HepG2 (cell line): ENCODE results near the gene PAK1. TPM values are rescaled to one million over a fixed set of nuclear protein-coding genes. Genes with fewer than 3 reads are reported as not detected.

Source experiments
- ARNTL ChIP-seq: sonication (generic); formaldehyde crosslinking; IDR thresholded peaks from 2 replicates; pipeline ENCODE4 v1.4.0; 2020; ENCODE audit warnings: mild to moderate bottlenecking, missing genetic modification reagents
- ATF7 ChIP-seq, 2 experiments: fragments of 450-650 bp in 1 of 2; sonication (generic) in 1 of 2; formaldehyde crosslinking in 1 of 2; IDR thresholded peaks; 2 replicates each; pipeline versions ENCODE4 v1.4.0 to v1.6.1; 2016 to 2020; ENCODE audit warnings: antibody characterized with exemption in 1 of 2, mild to moderate bottlenecking in 1 of 2, missing genetic modification reagents in 1 of 2
- ATRX ChIP-seq: sonication (generic); formaldehyde crosslinking; IDR thresholded peaks from 2 replicates; pipeline ENCODE4 v1.4.0; 2020; ENCODE audit warnings: missing genetic modification reagents, borderline replicate concordance
- HHEX ChIP-seq: IDR thresholded peaks from 2 replicates; pipeline ENCODE4 v1.6.1; 2016; ENCODE audit warnings: control low read depth
- HMG20B ChIP-seq: conservative IDR thresholded peaks from 2 replicates; pipeline ENCODE4 v1.6.1; 2016; ENCODE audit warnings: missing genetic modification reagents, missing compliant biosample characterization
- HMGXB4 ChIP-seq, 2 experiments: sonication (generic) in 1 of 2; formaldehyde crosslinking in 1 of 2; IDR thresholded peaks; 2 replicates each; pipeline versions ENCODE4 v1.4.0 to v1.6.1; 2018 to 2020; ENCODE audit warnings: missing genetic modification reagents in 2 of 2, borderline replicate concordance in 1 of 2, low read depth in 1 of 2, mild to moderate bottlenecking in 1 of 2, missing biosample characterization in 1 of 2
- KDM5A ChIP-seq: fragments of 200-600 bp; sonication (generic); IDR thresholded peaks from 2 replicates; pipeline ENCODE4 v1.7.0; 2018; ENCODE audit warnings: antibody characterized with exemption, mild to moderate bottlenecking, low read length, borderline replicate concordance
- KLF15 ChIP-seq: sonication (generic); formaldehyde crosslinking; IDR thresholded peaks from 2 replicates; pipeline ENCODE4 v1.8.1; 2023; ENCODE audit warnings: borderline replicate concordance, mild to moderate bottlenecking, inconsistent platforms, missing genetic modification reagents, mixed read lengths
- MZF1 ChIP-seq: sonication (generic); formaldehyde crosslinking; IDR thresholded peaks from 2 replicates; pipeline ENCODE4 v1.8.1; 2023; ENCODE audit warnings: mild to moderate bottlenecking, missing genetic modification reagents, borderline replicate concordance
- SRSF4 ChIP-seq: fragments of 200-400 bp; formaldehyde crosslinking; IDR thresholded peaks from one replicate; pipeline ENCODE4 v1.6.1; 2018; ENCODE audit warnings: mild to moderate bottlenecking, low read depth, low read length, moderate library complexity; ENCODE audit not compliant: poor library complexity, severe bottlenecking
- TARDBP ChIP-seq: sonication (generic); formaldehyde crosslinking; IDR thresholded peaks from 2 replicates; pipeline ENCODE4 v1.8.0; 2022; ENCODE audit warnings: mild to moderate bottlenecking, missing genetic modification reagents
- THAP9 ChIP-seq: sonication (generic); formaldehyde crosslinking; IDR thresholded peaks from 2 replicates; pipeline ENCODE4; 2020; ENCODE audit warnings: missing genetic modification reagents, mild to moderate bottlenecking, borderline replicate concordance
- TP53 ChIP-seq: sonication (generic); formaldehyde crosslinking; conservative IDR thresholded peaks from 2 replicates; pipeline ENCODE4 v1.4.0; 2020; ENCODE audit warnings: missing genetic modification reagents
- ZNF180 ChIP-seq: sonication (generic); formaldehyde crosslinking; IDR thresholded peaks from 2 replicates; pipeline ENCODE4 v1.4.0; 2020; ENCODE audit warnings: low read depth, missing genetic modification reagents, borderline replicate concordance
- ZNF354B ChIP-seq: sonication (generic); formaldehyde crosslinking; IDR thresholded peaks from 2 replicates; pipeline ENCODE4 v1.8.0; 2022; ENCODE audit warnings: mild to moderate bottlenecking, missing genetic modification reagents
- ZNF749 ChIP-seq: sonication (generic); formaldehyde crosslinking; IDR thresholded peaks from 2 replicates; pipeline ENCODE4 v1.8.0; 2022; ENCODE audit warnings: mild to moderate bottlenecking, missing genetic modification reagents, moderate library complexity, borderline replicate concordance
- ZNF777 ChIP-seq: sonication (generic); formaldehyde crosslinking; IDR thresholded peaks from 2 replicates; pipeline ENCODE4 v1.4.0; 2020; ENCODE audit warnings: missing genetic modification reagents
- polyA plus RNA-seq, 8 experiments: library from polyadenylated mRNA; depleted of rRNA in 3 of 8; stranded (reverse) in 7 of 8; unstranded in 1 of 8; fragments of >200 nt; fragmentation: Illumina TruSeq in 4 of 8; extraction: Trizol in 4 of 8; gene quantifications; 2 replicates each; pipeline versions ENCODE4 v1.2.1 to v1.2.3, GENCODE V29; 2011 to 2016; ENCODE audit warnings: low read depth in 4 of 8, missing spikeins in 1 of 8, mixed read lengths in 1 of 8; ENCODE audit not compliant: insufficient read depth in 1 of 8
- total RNA-seq, 5 experiments: library from RNA; depleted of rRNA; stranded (reverse); fragments of >200 nt; fragmentation: Illumina TruSeq; extraction: Trizol; gene quantifications; 2 replicates each; pipeline ENCODE4 v1.2.3, GENCODE V29; 2016; ENCODE audit warnings: low read depth in 1 of 5
- TF ChIP-seq, protein P1 (sequence below): sonication (generic); formaldehyde crosslinking; IDR thresholded peaks from 2 replicates; pipeline ENCODE4 v1.4.0; 2020; ENCODE audit warnings: missing genetic modification reagents
- TF ChIP-seq, protein P2 (sequence below): sonication (generic); formaldehyde crosslinking; IDR thresholded peaks from 2 replicates; pipeline ENCODE4 v1.5.1; 2020; ENCODE audit warnings: missing genetic modification reagents, mild to moderate bottlenecking, borderline replicate concordance

Gene PAK1
- total and polyA plus RNA-seq, 2 of the 13 experiments (the other 11 are each of a cell fraction or from before 2014, with no cell fraction given), result 1.5 to 4.3 TPM

DNA sequence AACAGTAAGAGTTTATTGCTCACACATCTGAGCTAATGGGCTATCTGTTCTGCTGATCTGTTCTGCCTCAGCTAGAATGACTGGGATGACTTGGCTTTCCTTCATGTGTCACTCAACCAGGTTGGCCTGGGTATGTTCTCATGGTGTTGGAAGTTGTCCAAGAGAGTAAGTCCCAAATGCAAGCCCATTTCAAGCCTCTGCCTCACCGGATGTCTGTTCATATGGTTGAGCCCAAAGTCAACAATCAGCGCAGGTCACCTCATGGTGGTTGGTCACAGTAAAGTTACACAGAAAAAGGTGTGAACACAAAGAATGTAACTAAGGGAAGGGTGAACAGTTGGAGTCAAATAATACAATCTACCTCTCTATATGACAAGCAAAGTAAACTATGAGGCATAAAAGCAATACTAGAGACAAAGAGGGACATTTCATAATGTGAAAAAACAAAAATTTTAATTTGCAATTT lies 174.3 kb downstream of the PAK1 start (continued):
- TF ChIP-seq ZNF749 (CRISPR knock-in tag) (no peak), ATF7 (IDR thresholded peaks at IDR 0.05) (no peak), ATF7 (CRISPR knock-in tag; IDR thresholded peaks at IDR 0.05) (no peak), TARDBP (CRISPR knock-in tag) (no peak), HMGXB4 (CRISPR knock-in tag; IDR thresholded peaks at IDR 0.05; ENCODE audit: borderline replicate concordance in 1 of 2, low read depth in 1 of 2) (no peak), HHEX (CRISPR knock-in tag) (no peak), HMG20B (CRISPR knock-in tag) (no peak), KLF15 (no peak), THAP9 (CRISPR knock-in tag) (no peak), ZNF180 (CRISPR knock-in tag) (no peak), ARNTL (CRISPR knock-in tag) (no peak), ZNF777 (CRISPR knock-in tag) (no peak), SRSF4 (no peak), TP53 (CRISPR knock-in tag) (no peak), KDM5A (no peak), ZNF354B (no peak), MZF1 (CRISPR knock-in tag) (no peak), ATRX (CRISPR knock-in tag) (no peak)
- TF ChIP-seq, protein P1, sequence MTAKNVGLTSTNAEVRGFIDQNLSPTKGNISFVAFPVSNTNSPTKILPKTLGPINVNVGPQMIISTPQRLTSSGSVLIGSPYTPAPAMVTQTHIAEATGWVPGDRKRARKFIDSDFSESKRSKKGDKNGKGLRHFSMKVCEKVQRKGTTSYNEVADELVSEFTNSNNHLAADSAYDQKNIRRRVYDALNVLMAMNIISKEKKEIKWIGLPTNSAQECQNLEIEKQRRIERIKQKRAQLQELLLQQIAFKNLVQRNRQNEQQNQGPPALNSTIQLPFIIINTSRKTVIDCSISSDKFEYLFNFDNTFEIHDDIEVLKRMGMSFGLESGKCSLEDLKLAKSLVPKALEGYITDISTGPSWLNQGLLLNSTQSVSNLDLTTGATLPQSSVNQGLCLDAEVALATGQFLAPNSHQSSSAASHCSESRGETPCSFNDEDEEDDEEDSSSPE (CRISPR knock-in tag), result no peak
- TF ChIP-seq, protein P2, sequence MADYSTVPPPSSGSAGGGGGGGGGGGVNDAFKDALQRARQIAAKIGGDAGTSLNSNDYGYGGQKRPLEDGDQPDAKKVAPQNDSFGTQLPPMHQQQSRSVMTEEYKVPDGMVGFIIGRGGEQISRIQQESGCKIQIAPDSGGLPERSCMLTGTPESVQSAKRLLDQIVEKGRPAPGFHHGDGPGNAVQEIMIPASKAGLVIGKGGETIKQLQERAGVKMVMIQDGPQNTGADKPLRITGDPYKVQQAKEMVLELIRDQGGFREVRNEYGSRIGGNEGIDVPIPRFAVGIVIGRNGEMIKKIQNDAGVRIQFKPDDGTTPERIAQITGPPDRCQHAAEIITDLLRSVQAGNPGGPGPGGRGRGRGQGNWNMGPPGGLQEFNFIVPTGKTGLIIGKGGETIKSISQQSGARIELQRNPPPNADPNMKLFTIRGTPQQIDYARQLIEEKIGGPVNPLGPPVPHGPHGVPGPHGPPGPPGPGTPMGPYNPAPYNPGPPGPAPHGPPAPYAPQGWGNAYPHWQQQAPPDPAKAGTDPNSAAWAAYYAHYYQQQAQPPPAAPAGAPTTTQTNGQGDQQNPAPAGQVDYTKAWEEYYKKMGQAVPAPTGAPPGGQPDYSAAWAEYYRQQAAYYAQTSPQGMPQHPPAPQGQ (CRISPR knock-in tag), result no peak
